K562 (cell line): ENCODE data around the gene MYBPH. TPM values are rescaled to one million over a fixed set of nuclear protein-coding genes. Genes with fewer than 3 reads are reported as not detected.

ENCODE experiments used
- ATAC-seq: fragments of 200-7000 bp; cut with Tn5 transposase; 3 replicates; pipeline ENCODE4 v1.9.1; 2020; ENCODE audit warnings: moderate library complexity
- BruUV-seq: library from RNA; stranded (reverse); fragments of 400-500 nt; replicated peaks from 2 replicates; lab custom pipeline; 2021; lab: Mats Ljungman, UMichigan
- CTCF ChIA-PET: fragments of 300-600 bp; formaldehyde crosslinking; extraction: SDS; loops from one replicate; lab custom pipeline; 2021; ENCODE audit warnings: low intra/inter-chr PET ratio; lab: Yijun Ruan, JAX
- POLR2A ChIA-PET: fragments of 300-600, 350-650 bp; sonication (Branson Sonifier 250); formaldehyde crosslinking; extraction: SDS; loops from one replicate; lab custom pipeline; 2021; ENCODE audit warnings: antibody characterized with exemption, inconsistent platforms; lab: Yijun Ruan, JAX
- DNase-seq, 4 experiments: peaks; one replicate each; pipeline versions ENCODE4 v3.0.0 to v3.0.0-alpha.2; 2011 to 2018; ENCODE audit warnings: low spot score in 3 of 4, mixed read lengths in 3 of 4; ENCODE audit errors: extremely low read depth in 1 of 4
- FAIRE-seq: peaks from 2 replicates; lab custom pipeline; 2011; peaks lifted over from hg19 to GRCh38; lab: Jason Lieb, UNC
- H2AFZ ChIP-seq: 2 replicates; pipeline ENCODE4 v1.6.0; 2011; ENCODE audit warnings: low read depth, low read length, control low read depth, inconsistent platforms
- H3K27ac ChIP-seq: fragments of 200-600 bp; 3 replicates; pipeline ENCODE4 v1.8.0; 2011; ENCODE audit warnings: low read depth, mild to moderate bottlenecking, control low read depth, inconsistent platforms, low read length, moderate library complexity, mixed read lengths; ENCODE audit errors: extremely low read depth
- H3K27me3 ChIP-seq, 2 experiments: fragments of 300-600 bp in 1 of 2; 2 replicates in 1 of 2; 3 replicates in 1 of 2; pipeline versions ENCODE4 v1.6.0 to v1.8.0; 2011; ENCODE audit warnings: inconsistent platforms in 2 of 2, low read length in 2 of 2, mild to moderate bottlenecking in 1 of 2, mixed read lengths in 1 of 2, moderate library complexity in 1 of 2; ENCODE audit not compliant: control insufficient read depth in 2 of 2, insufficient read depth in 2 of 2
- H3K36me3 ChIP-seq: fragments of 300-600 bp; 3 replicates; pipeline ENCODE4 v1.8.0; 2011; ENCODE audit warnings: mild to moderate bottlenecking, low read length, inconsistent platforms; ENCODE audit not compliant: control insufficient read depth, insufficient read depth
- H3K4me1 ChIP-seq, 2 experiments: fragments of 200-600 bp in 1 of 2; replicated peaks in 1 of 2; 2 replicates in 1 of 2; 3 replicates in 1 of 2; pipeline versions ENCODE4 v1.5.1 to v1.8.0; 2011; ENCODE audit warnings: inconsistent platforms in 2 of 2, low read length in 2 of 2, mild to moderate bottlenecking in 1 of 2, mixed read lengths in 1 of 2, moderate library complexity in 1 of 2; ENCODE audit not compliant: control insufficient read depth in 2 of 2, insufficient read depth in 2 of 2
- H3K4me2 ChIP-seq: 2 replicates; pipeline ENCODE4 v1.6.1; 2011; ENCODE audit warnings: low read length, control low read depth, inconsistent platforms, mixed read lengths; ENCODE audit not compliant: insufficient read depth
- H3K4me3 ChIP-seq: fragments of 200-600 bp; sonication (generic), shearing (Covaris generic); 2 replicates; pipeline ENCODE4 v1.5.1; 2016; ENCODE audit warnings: control low read depth, inconsistent platforms
- H3K79me2 ChIP-seq: fragments of 200-600 bp; 3 replicates; pipeline ENCODE4 v1.8.0; 2011; ENCODE audit warnings: low read length, inconsistent platforms; ENCODE audit not compliant: control insufficient read depth, insufficient read depth
- H3K9ac ChIP-seq, 2 experiments: 2 replicates each; pipeline versions ENCODE4 v1.6.0 to v1.6.1; 2011; ENCODE audit warnings: low read depth in 2 of 2, low read length in 2 of 2, control low read depth in 1 of 2, inconsistent platforms in 1 of 2, mild to moderate bottlenecking in 1 of 2, mixed read lengths in 1 of 2; ENCODE audit not compliant: insufficient read depth in 1 of 2
- H3K9me1 ChIP-seq: one replicate; pipeline ENCODE4 v1.6.0; 2011; ENCODE audit warnings: inconsistent platforms, mild to moderate bottlenecking, low read length, moderate library complexity; ENCODE audit not compliant: control insufficient read depth, insufficient read depth
- H3K9me3 ChIP-seq: replicated peaks from 2 replicates; pipeline ENCODE4 v1.5.1; 2011; ENCODE audit warnings: low read depth, low read length, inconsistent platforms; ENCODE audit not compliant: control insufficient read depth, insufficient read depth
- H4K20me1 ChIP-seq: replicated peaks from 2 replicates; pipeline ENCODE4 v1.6.1; 2011; ENCODE audit warnings: low read length, inconsistent platforms, mixed read lengths; ENCODE audit not compliant: control insufficient read depth, insufficient read depth
- PHB2 ChIP-seq: fragments of 450-650 bp; IDR thresholded peaks from 2 replicates; pipeline ENCODE4 v1.6.1; 2017; ENCODE audit warnings: low read depth
- RFX1 ChIP-seq: fragments of 450-650 bp; IDR thresholded peaks from 2 replicates; pipeline ENCODE4 v1.6.1; 2016; ENCODE audit warnings: mild to moderate bottlenecking, moderate library complexity
- WGBS: fragments of 100-300 bp; shearing (Covaris generic); methylation state at CpG from one replicate; pipeline ENCODE4 v1.1.6; 2016; ENCODE audit warnings: low coverage, mixed read lengths; ENCODE audit not compliant: insufficient coverage; ENCODE audit errors: missing lambda C conversion rate; 5-methylcytosine and 5-hydroxymethylcytosine counted together
- in situ Hi-C: fragments of 300-500 bp; cut with MboI; formaldehyde crosslinking; loops from 4 replicates; pipeline ENCODE4 v1.15.0; 2018; ENCODE audit warnings: inconsistent platforms, mixed read lengths
- intact Hi-C: fragments of 100-400 bp; cut with micrococcal nuclease; formaldehyde crosslinking; loops from 2 replicates; pipeline ENCODE4 v1.14.2; 2022
- polyA plus RNA-seq, 8 experiments: library from polyadenylated mRNA; depleted of rRNA in 4 of 8; stranded (reverse) in 5 of 8; unstranded in 3 of 8; fragments of >200 nt; fragmentation: Nextera tagmentation in 2 of 8; fragmentation: Illumina TruSeq in 1 of 8; extraction: Ambion mirVana in 2 of 8; extraction: Trizol in 1 of 8; gene quantifications; 2 replicates each; pipeline versions ENCODE4 v1.2.1 to v1.2.3, GENCODE V29; 2011 to 2014; ENCODE audit warnings: inconsistent platforms in 1 of 8, missing spikeins in 1 of 8
- total RNA-seq, 7 experiments: library from RNA; depleted of rRNA in 6 of 7; stranded (reverse); fragments of >200 nt in 6 of 7; fragmentation: Illumina TruSeq in 2 of 7; extraction: Trizol in 2 of 7; gene quantifications; 2 replicates each; pipeline versions ENCODE4 v1.2.1 to v1.2.3, GENCODE V29; 2011 to 2021; ENCODE audit warnings: low replicate concordance in 1 of 7

The MYBPH gene
- total and polyA plus RNA-seq, 9 of the 15 experiments (the other 6 are each of a cell fraction or from before 2014, with no cell fraction given): 0.13 TPM; not detected in 8

DNA sequence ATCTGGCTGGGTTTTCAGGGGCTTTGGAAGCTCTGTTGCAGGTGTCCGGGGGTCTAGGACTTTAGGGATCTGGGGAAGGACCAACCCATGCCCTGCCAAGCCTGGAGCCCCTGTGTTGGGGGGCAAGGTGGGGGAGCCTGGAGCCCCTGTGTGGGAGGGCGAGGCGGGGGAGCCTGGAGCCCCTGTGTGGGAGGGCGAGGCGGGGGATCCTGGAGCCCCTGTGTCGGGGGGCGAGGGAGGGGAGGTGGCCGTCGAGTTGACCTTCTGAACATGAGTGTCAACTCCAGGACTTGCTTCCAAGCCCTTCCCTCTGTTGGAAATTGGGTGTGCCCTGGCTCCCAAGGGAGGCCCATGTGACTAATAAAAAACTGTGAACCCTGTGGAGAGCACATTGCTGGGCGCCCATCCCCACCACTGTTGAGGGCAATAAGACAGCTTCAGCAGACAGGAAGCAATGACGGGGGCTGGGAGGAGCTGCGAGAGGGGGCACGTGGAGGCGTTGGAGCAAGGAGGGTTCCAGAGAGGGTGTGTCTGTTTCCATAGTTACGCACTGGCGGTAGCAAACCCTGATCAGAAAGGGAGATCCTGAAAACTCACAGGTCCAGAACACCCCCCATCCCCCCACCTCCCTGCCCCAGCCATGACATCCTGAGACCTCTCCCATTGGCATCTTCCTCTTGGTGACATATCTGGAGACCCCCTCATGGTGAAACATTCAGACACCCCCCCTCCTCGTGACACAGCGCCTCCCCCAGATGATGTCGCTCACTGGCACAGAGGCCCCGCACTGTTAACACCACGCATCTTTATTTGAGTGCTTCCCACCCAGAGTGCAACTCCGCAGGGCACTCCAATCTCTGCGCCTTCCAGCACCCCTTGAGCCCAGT lies 8.4 kb downstream of the MYBPH start:
- intact Hi-C loops: no loop called here
- WGBS: 3% methylated on average over 19 of the region's 23 CpGs
- H3K79me2 ChIP-seq: no peaks in the 10 kb centered on the region

More for the DNA sequence above, 8.4 kb downstream of the MYBPH start:
- ChIA-PET CTCF (interaction anchor here (1.4 kb wide), 1 partner anchor 49 kb away, joined by 10 read pairs; no protein-coding TSS in a partner anchor), POLR2A (interaction anchor here (0.7 to 1.5 kb wide), 4 partner anchors 40 to 1066 kb away, joined by 3 read pairs; partner anchors contain the start of gene ADORA1)
- in situ Hi-C loops: no loop called here
- Histone ChIP-seq H3K9me1 (no peaks in the 10 kb centered on the region), H3K4me3 (no peak overlapping the region), H3K9me3 (no peaks in the 10 kb centered on the region), H3K36me3 (no peaks in the 10 kb centered on the region), H3K9ac (no peak overlapping the region), H3K4me1 (peaks cover 0 to 12% of the 10 kb centered on the region in 2 experiments; a peak in 1 of 5 replicates), H3K27ac (no peak overlapping the region), H2AFZ (no peak overlapping the region), H4K20me1 (peaks cover 28% of the 10 kb centered on the region), H3K27me3 (peaks cover 29 to 87% of the 10 kb centered on the region in 2 experiments; a peak in 4 of 5 replicates), H3K4me2 (no peak overlapping the region)
- DNase-seq: no peak
- no peak for TF ChIP-seq PHB2
- TF ChIP-seq RFX1: peak; percentile 70
- no TSS peak for BruUV-seq
- no peak for FAIRE-seq
- ATAC-seq: no peak
